Vagina (tissue), 2 donors: Measurements from ENCODE around the gene TUBA3E. TPM values are rescaled to one million over a fixed set of nuclear protein-coding genes. Genes with fewer than 3 reads are reported as not detected.
"Not testable (repeated sequence)": the region's sequence is repeated elsewhere in the genome, so short reads cannot be mapped to it uniquely, and the experiment has no call there.

ENCODE experiments used
- DNase-seq, 2 donors: peaks; one replicate each; pipeline ENCODE4 v3.0.0-alpha.2; 2017; ENCODE audit errors: extremely low spot score in 2 of 2
- H3K27ac ChIP-seq: fragments of 200-600 bp; sonication (generic); one replicate; pipeline ENCODE4 v1.5.1; 2019
- H3K27me3 ChIP-seq: fragments of 200-600 bp; sonication (generic); one replicate; pipeline ENCODE4 v1.5.1; 2019
- H3K36me3 ChIP-seq, 2 donors: fragments of 200-600 bp; sonication (generic); one replicate each; pipeline ENCODE4 v1.5.1; 2017 to 2019
- H3K4me1 ChIP-seq: fragments of 200-600 bp; sonication (generic); one replicate; pipeline ENCODE4 v1.5.1; 2019
- H3K4me3 ChIP-seq, 2 donors: fragments of 200-600 bp; sonication (generic); 1 replicate in 1 of 2; 2 replicates in 1 of 2; pipeline ENCODE4 v1.5.1; 2016 to 2019
- H3K9me3 ChIP-seq: fragments of 200-600 bp; sonication (generic); one replicate; pipeline ENCODE4 v1.5.1; 2019
- CTCF ChIP-seq, 3 experiments: fragments of 450-650 bp in 2 of 3; fragments of 200-600 bp in 1 of 3; sonication (generic) in 1 of 3; IDR thresholded peaks; one replicate each; pipeline ENCODE4 v1.5.1; 2017 to 2019; ENCODE audit warnings: antibody characterized with exemption in 3 of 3, mild to moderate bottlenecking in 2 of 3, moderate library complexity in 2 of 3
- POLR2A ChIP-seq, 2 donors: fragments of 450-650 bp; IDR thresholded peaks; one replicate each; pipeline ENCODE4 v1.6.1; 2017; ENCODE audit warnings: antibody characterized with exemption in 2 of 2, mild to moderate bottlenecking in 2 of 2, moderate library complexity in 2 of 2
- POLR2AphosphoS5 ChIP-seq, 2 donors: sonication (generic); formaldehyde crosslinking; IDR thresholded peaks; one replicate each; pipeline ENCODE4 v1.9.0; 2017; ENCODE audit warnings: antibody characterized with exemption in 2 of 2, mild to moderate bottlenecking in 2 of 2, low read depth in 1 of 2; ENCODE audit not compliant: insufficient read depth in 1 of 2
- intact Hi-C: fragments of 100-400 bp; cut with DNase I; formaldehyde crosslinking; loops from one replicate; pipeline ENCODE4 v1.15.1; 2023
- total RNA-seq: library from RNA; depleted of rRNA; stranded (reverse); fragments of >200 nt; gene quantifications from one replicate; pipeline ENCODE4 v1.2.3, GENCODE V29; 2016

Gene TUBA3E
- total RNA-seq, 1 donor from 2014 or later, result not detected

GRCh38 chr2:130150181-130151144 lies 47.8 kb downstream of the TUBA3E start:
- peaks cover under 1% of the 10 kb centered on the region for H3K4me1 ChIP-seq
- H3K4me3 ChIP-seq, result no peak overlapping the region
- DNase-seq, result no peak
- H3K36me3 ChIP-seq, result peaks cover 0 to 22% of the 10 kb centered on the region in 2 donors
- H3K27ac ChIP-seq, result no peak overlapping the region
- no peaks in the 10 kb centered on the region for H3K9me3 ChIP-seq
- no peak for TF ChIP-seq POLR2A (IDR thresholded peaks at IDR 0.05)
- no peak for TF ChIP-seq POLR2AphosphoS5 (IDR thresholded peaks at IDR 0.05; ENCODE audit: insufficient read depth in 1 of 2, low read depth in 1 of 2)
- no peak for TF ChIP-seq CTCF (IDR thresholded peaks at IDR 0.05)
- H3K27me3 ChIP-seq, result no peaks in the 10 kb centered on the region
- intact Hi-C loops, result no loop called here

DNA sequence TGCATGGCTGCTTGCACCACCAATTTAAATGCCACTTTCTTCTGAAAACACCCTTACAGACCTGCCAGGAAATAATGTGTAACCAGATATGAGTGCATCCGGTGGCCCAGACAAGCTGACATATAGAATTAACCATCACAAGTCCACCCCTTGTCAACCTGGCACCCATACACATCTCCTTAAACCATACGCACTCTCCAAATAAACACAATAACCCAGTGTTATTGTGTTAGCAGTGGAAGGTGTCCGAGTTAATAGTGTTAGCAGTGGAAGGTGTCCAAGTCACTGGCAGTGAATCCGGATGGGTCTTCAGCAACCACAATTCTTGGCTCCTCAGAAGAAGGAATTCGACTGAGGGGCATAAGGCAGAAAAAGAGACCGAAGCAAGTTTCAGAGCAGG lies 49.7 kb downstream of the TUBA3E start:
- peaks cover 0 to 16% of the 10 kb centered on the region in 2 donors for H3K36me3 ChIP-seq
- DNase-seq, H3K4me1 ChIP-seq, H3K9me3 ChIP-seq, H3K4me3 ChIP-seq, H3K27ac ChIP-seq, H3K27me3 ChIP-seq, intact Hi-C loops: not testable (repeated sequence)

GRCh38 chr2:130145006-130145414 lies 53.2 kb downstream of the TUBA3E start, which contains the start of gene CCDC74B:
Gene CCDC74B, minus strand, starts transcription at chr2:130145112. Its CDS starts 116 bp downstream, at chr2:130144996.
- H3K4me3 ChIP-seq, result peak within 1 kb of the TSS; percentile 37 to 44
- H3K9me3 ChIP-seq, H3K27me3 ChIP-seq, DNase-seq, H3K4me1 ChIP-seq, H3K27ac ChIP-seq, intact Hi-C loops, H3K36me3 ChIP-seq: not testable (repeated sequence)

DNA sequence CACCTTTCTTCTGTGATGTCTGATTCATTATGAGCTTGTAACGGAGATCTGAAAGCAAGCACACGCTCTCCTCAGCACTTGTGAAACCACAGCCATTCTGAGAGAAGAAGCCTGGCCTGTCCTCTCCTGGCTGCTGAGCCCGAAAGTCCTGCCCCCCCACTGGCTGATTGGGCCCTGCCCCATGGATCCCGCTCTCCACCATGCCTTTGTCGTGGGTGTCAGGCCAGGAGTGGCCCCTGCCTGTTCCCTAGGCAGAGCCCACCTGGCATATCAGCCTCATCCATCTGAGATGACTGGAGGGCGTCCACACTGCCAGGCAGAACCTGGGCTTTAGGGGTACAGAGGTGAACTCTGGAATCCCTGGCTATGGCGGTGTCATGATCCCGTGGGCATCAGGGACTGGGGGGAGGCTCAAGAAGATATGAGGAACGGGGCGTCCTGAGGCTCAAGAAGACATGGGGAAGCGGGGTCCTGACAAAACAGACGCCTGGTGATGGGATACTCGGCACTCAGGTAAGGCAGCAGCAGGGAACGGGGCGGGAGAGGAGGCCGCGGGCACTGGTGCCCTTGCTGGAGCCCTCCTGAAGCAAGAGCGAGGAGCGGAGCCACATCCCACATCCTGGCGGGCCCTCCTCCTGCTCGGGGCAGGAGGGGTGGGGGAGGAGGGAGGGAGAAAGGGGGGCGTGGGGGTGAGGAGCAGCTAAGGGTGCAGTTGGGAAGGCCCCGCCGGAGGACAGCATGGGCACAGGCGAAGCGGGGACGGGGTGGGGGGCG lies 54.8 kb downstream of the TUBA3E start:
- intact Hi-C loops, DNase-seq: not testable (repeated sequence)

DNA sequence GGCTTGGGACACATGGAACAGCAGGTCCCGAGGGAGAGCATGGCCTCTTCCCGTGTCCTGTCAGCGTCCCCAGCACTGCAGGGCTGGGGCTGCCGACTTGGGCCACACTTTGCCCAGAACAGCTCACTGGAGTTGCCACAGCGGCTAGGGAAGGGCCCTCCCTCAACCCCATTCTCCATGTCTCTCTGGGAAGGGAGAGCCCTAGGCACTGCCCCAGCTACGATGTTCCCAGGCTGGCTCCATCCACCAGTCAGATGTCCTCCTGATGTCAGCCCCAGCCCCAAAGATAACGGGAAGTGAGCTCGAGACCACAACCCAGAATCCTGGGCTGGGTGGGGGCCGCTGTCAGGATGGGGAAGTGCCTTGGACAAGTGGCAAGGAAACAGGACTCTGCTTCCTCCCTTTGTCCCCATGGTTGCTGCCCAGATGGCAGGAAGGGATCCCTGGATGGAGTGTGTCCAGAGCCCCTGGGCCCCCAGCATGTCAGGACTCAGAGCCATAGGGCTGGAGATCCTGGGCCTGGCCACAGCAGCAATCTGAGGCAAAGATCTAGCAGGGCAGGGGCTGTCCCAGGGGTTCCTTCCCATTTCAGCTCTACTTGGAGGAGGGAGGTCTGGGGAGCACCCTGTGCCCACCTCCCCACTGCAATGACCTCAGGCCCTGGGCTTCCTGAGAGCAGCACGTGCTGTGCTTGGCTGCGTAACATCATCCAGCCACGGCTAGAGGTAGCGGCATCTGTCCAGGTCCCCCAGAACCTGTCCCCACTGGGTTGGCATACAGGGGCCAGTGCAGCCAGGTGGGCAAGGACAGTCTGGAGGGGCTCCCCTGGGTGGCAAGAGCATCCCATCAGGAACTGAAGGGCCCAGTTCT lies 55.6 kb downstream of the TUBA3E start:
- H3K4me1 ChIP-seq, H3K27me3 ChIP-seq, H3K4me3 ChIP-seq, intact Hi-C loops, H3K9me3 ChIP-seq, DNase-seq, H3K36me3 ChIP-seq, H3K27ac ChIP-seq: not testable (repeated sequence)

More for the DNA sequence above, 54.8 kb downstream of the TUBA3E start:
- not testable (repeated sequence) for H3K36me3 ChIP-seq, H3K27ac ChIP-seq, H3K4me1 ChIP-seq, H3K27me3 ChIP-seq, H3K9me3 ChIP-seq
- H3K4me3 ChIP-seq, result peak overlapping the region; percentile 37 to 44

Other genes starting within 250 kb of the TUBA3E start
- not detected for gene RAB6C, start 218.8 kb downstream of the TUBA3E start, total RNA-seq
- not detected for gene POTEF, start 69.2 kb downstream of the TUBA3E start, total RNA-seq
- gene CCDC74B, start 53.3 kb downstream of the TUBA3E start, total RNA-seq, result 10.3 TPM
- gene SMPD4, start 16.8 kb downstream of the TUBA3E start, total RNA-seq, result 45.2 TPM
- 156 TPM for gene MZT2B, start 16.2 kb downstream of the TUBA3E start, total RNA-seq
- 88.4 TPM for gene IMP4, start 144.5 kb upstream of the TUBA3E start, total RNA-seq
- gene PTPN18, start 157.6 kb upstream of the TUBA3E start, total RNA-seq, result 26.0 TPM